Pancreas (tissue), 10 donors: ENCODE measurements around the gene CCDC51. TPM values are rescaled to one million over a fixed set of nuclear protein-coding genes. Genes with fewer than 3 reads are reported as not detected.
A peak's percentile ranks its signal among the peaks of the same experiment; 100 is the strongest.
"Not testable (repeated sequence)": the region's sequence is repeated elsewhere in the genome, so short reads cannot be mapped to it uniquely, and the experiment has no call there.

Experiments
- ATAC-seq, 4 donors: fragments of 200-7000 bp; cut with Tn5 transposase; one replicate each; pipeline versions ENCODE4 v1.8.0 to v1.9.1; 2020; ENCODE audit warnings: mild to moderate bottlenecking in 4 of 4, moderate library complexity in 4 of 4
- DNase-seq, 6 donors: peaks; one replicate each; pipeline ENCODE4 v3.0.0-alpha.2; 2020
- FAIRE-seq: peaks from 2 replicates; lab custom pipeline; 2012; peaks lifted over from hg19 to GRCh38; lab: Jason Lieb, UNC
- H3K27ac ChIP-seq, 4 donors: fragments of 200-600 bp; sonication (generic); 1 replicate in 3 of 4; 2 replicates in 1 of 4; pipeline versions ENCODE4 v1.5.0 to v1.8.0; 2020
- H3K27me3 ChIP-seq, 4 donors: fragments of 200-600 bp; one replicate each; pipeline ENCODE4 v1.8.0; 2021
- H3K36me3 ChIP-seq, 3 donors: fragments of 200-600 bp; sonication (generic) in 1 of 3; one replicate each; pipeline versions ENCODE4 v1.5.0 to v1.8.0; 2020 to 2021
- H3K4me1 ChIP-seq, 3 donors: fragments of 200-600 bp; one replicate each; pipeline ENCODE4 v1.8.0; 2021
- H3K4me3 ChIP-seq, 4 donors: fragments of 200-600 bp; sonication (generic) in 2 of 4; one replicate each; pipeline versions ENCODE4 v1.5.0 to v1.8.0; 2020 to 2021
- H3K9me3 ChIP-seq, 4 donors: fragments of 200-600 bp; one replicate each; pipeline ENCODE4 v1.8.0; 2021
- CTCF ChIP-seq, 4 donors: fragments of 200-600 bp; sonication (generic) in 3 of 4; IDR thresholded peaks; one replicate each; pipeline versions ENCODE4 v1.5.0 to v1.8.0; 2021; ENCODE audit warnings: antibody characterized with exemption in 4 of 4
- WGBS, 2 donors: extraction: QIAGEN DNeasy Blood & Tissue Kit; methylation state at CpG; one replicate each; pipeline ENCODE4 v1.1.7; 2013; 5-methylcytosine and 5-hydroxymethylcytosine counted together
- intact Hi-C, 3 donors: fragments of 100-400 bp; cut with DNase I; formaldehyde crosslinking; loops; one replicate each; pipeline versions ENCODE4 v1.11.1 to v1.14.2; 2022
- polyA plus RNA-seq, 2 donors: library from polyadenylated mRNA; stranded (reverse); fragments of 200-250 nt; gene quantifications; one replicate each; pipeline ENCODE4 v1.2.3, GENCODE V29; 2013
- total RNA-seq, 6 donors: library from RNA; stranded (reverse); fragmentation: NEBNext Ultra II Directional in 4 of 6; extraction: Animal tissue kit (Norgen Biotek cat#: 25700) in 4 of 6; gene quantifications; one replicate each; pipeline versions ENCODE4 v1.2.1 to v1.2.4, GENCODE V29; 2021 to 2023
- donor health status: healthy with polysubstance abuse.
- donor health status: DM: no; HTN: no; CAD: no; lungs with moderate emphysema.
- donor health status: DM: no; HTN: no; CAD: no.
- donor health status: control.
- donor health status: control.
- donor health status: Bipolar disorder and iron deficiency.
- donor health status: DM: yes; HTN: yes; CAD: no.
- donor health status: DM: no; HTN: no; CAD: no.
- donor health status: DM: no; HTN: no; CAD: no.
- donor health status: DM: yes; HTN: yes; CAD: no.

CCDC51 gene
- total and polyA plus RNA-seq, 8 donors, result 1.6 to 5.8 (median 3.3) TPM

GRCh38 chr3:48477959-48478520 is 38.1 kb upstream of the CCDC51 start:
- no peaks in the 10 kb centered on the region for H3K9me3 ChIP-seq
- no peak for TF ChIP-seq CTCF (IDR thresholded peaks at IDR 0.05)
- H3K36me3 ChIP-seq, result no peaks in the 10 kb centered on the region
- intact Hi-C loops, result loop anchor here in 1 of 3 donors (5.0 kb wide), 1 partner anchor 74 kb away; no protein-coding TSS in a partner anchor
- WGBS, 2 donors, result 74 to 84% methylated on average over 9 of the region's 9 CpGs
- no peak overlapping the region for H3K4me3 ChIP-seq
- ATAC-seq (no peak), DNase-seq (no peak), FAIRE-seq (no peak)
- peaks cover 0 to 7% (median 5%) of the 10 kb centered on the region in 3 donors for H3K4me1 ChIP-seq
- no peaks in the 10 kb centered on the region for H3K27me3 ChIP-seq
- H3K27ac ChIP-seq, result no peak overlapping the region

GRCh38 chr3:48476426-48477053 is 36.6 kb upstream of the CCDC51 start:
- Histone ChIP-seq H3K4me1 (peaks cover 3 to 16% (median 10%) of the 10 kb centered on the region in 3 donors), H3K27ac (no peak overlapping the region), H3K36me3 (no peaks in the 10 kb centered on the region), H3K4me3 (no peak overlapping the region), H3K9me3 (no peaks in the 10 kb centered on the region), H3K27me3 (no peaks in the 10 kb centered on the region)
- no peak for TF ChIP-seq CTCF (IDR thresholded peaks at IDR 0.05)
- WGBS, 2 donors, result 78 to 88% methylated on average over 7 to 9 of the region's 9 CpGs
- ATAC-seq (no peak), DNase-seq (peak in 1 of 6 donors; percentile 31), FAIRE-seq (no peak)
- intact Hi-C loops, result loop anchor here in 1 of 3 donors (5.0 kb wide), 1 partner anchor 76 kb away; no protein-coding TSS in a partner anchor

GRCh38 chr3:48475188-48475587 is 35.3 kb upstream of the CCDC51 start:
- 83 to 86% methylated on average over 11 of the region's 11 CpGs for WGBS, 2 donors

GRCh38 chr3:48474619-48475018 is 34.7 kb upstream of the CCDC51 start:
- no peaks in the 10 kb centered on the region for H3K9me3 ChIP-seq
- no peaks in the 10 kb centered on the region for H3K27me3 ChIP-seq
- H3K4me1 ChIP-seq, result peaks cover 3 to 25% (median 10%) of the 10 kb centered on the region in 3 donors
- intact Hi-C loops, result loop anchor here in 1 of 3 donors (5.0 kb wide), 1 partner anchor 78 kb away; no protein-coding TSS in a partner anchor
- H3K27ac ChIP-seq, result no peak overlapping the region
- 84 to 88% methylated on average over 4 of the region's 4 CpGs for WGBS, 2 donors
- ATAC-seq (no peak), DNase-seq (peak in 1 of 6 donors; percentile 12), FAIRE-seq (no peak)
- no peak overlapping the region for H3K4me3 ChIP-seq
- TF ChIP-seq CTCF (IDR thresholded peaks at IDR 0.05), result no peak
- no peaks in the 10 kb centered on the region for H3K36me3 ChIP-seq

More at GRCh38 chr3:48475188-48475587, 35.3 kb upstream of the CCDC51 start:
- no peak overlapping the region for H3K4me3 ChIP-seq
- H3K36me3 ChIP-seq, result no peaks in the 10 kb centered on the region
- no peak overlapping the region for H3K27ac ChIP-seq
- no peak for TF ChIP-seq CTCF (IDR thresholded peaks at IDR 0.05)
- H3K9me3 ChIP-seq, result no peaks in the 10 kb centered on the region
- peaks cover 3 to 25% (median 10%) of the 10 kb centered on the region in 3 donors for H3K4me1 ChIP-seq
- FAIRE-seq (no peak), ATAC-seq (no peak), DNase-seq (peak in 1 of 6 donors; percentile 43)
- H3K27me3 ChIP-seq, result no peaks in the 10 kb centered on the region
- intact Hi-C loops, result loop anchor here in 1 of 3 donors (5.0 kb wide), 1 partner anchor 77 kb away; no protein-coding TSS in a partner anchor

- intact Hi-C loops, DNase-seq, H3K27me3 ChIP-seq, H3K9me3 ChIP-seq, ATAC-seq, FAIRE-seq, H3K36me3 ChIP-seq, H3K4me3 ChIP-seq: not testable (repeated sequence)
- 95 to 99% methylated on average over 4 of the region's 4 CpGs for WGBS, 2 donors
- Histone ChIP-seq H3K4me1 (peaks cover 3 to 25% (median 11%) of the 10 kb centered on the region in 3 donors), H3K27ac (peak overlapping the region in 2 of 4 donors; percentile 92 to 94)
Measured at GRCh38 chr3:48474031-48474430, 34.1 kb upstream of the CCDC51 start.
